Panc1 (cell line): ENCODE results near the gene FAM228A.

Experiments
- CTCF ChIP-seq: fragments of 450-650 bp; IDR thresholded peaks from 2 replicates; pipeline ENCODE4 v1.5.1; 2017; ENCODE audit warnings: mild to moderate bottlenecking
- POLR2AphosphoS5 ChIP-seq: IDR thresholded peaks from 2 replicates; pipeline ENCODE4 v1.6.1; 2012; ENCODE audit warnings: mild to moderate bottlenecking, low read depth, low read length, moderate library complexity
- REST ChIP-seq, 2 experiments: IDR thresholded peaks; 2 replicates each; pipeline ENCODE4 v1.6.1; 2011 to 2012; ENCODE audit warnings: low read depth in 2 of 2, control low read depth in 1 of 2, low read length in 1 of 2, mild to moderate bottlenecking in 1 of 2, moderate library complexity in 1 of 2; ENCODE audit not compliant: insufficient read depth in 1 of 2
- TCF7L2 ChIP-seq: IDR thresholded peaks from 2 replicates; pipeline ENCODE4 v1.6.1; 2011; ENCODE audit warnings: mild to moderate bottlenecking, low read depth, low read length, inconsistent platforms

DNA sequence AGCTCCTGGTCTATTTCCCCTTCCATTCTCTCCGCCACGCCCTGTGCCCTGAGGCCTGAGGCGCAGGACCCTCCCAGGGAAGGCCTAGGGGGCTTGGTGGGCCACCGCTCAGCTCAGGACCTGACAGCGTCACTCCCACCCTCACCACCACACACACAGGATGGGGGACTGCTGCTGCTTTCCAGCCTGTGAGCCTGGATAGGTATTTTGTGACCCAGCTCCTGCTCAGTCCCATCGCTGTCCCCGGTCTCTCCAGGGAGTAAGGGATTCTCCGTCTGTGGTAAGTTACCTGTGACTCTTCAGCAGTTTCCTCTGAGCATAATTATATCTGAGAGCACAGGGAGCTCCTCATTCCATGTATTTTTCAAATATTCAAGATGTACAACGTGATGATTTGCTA, 16.3 kb downstream of the FAM228A start:
- TF ChIP-seq CTCF = no peak
- no peak for TF ChIP-seq POLR2AphosphoS5
- TF ChIP-seq TCF7L2 = no peak
- no peak for TF ChIP-seq REST (IDR thresholded peaks at IDR 0.05; ENCODE audit: insufficient read depth in 1 of 2, low read depth in 2 of 2, low read length in 1 of 2)
